HepG2 (cell line): ENCODE results near the gene ATP2B3. TPM values are rescaled to one million over a fixed set of nuclear protein-coding genes. Genes with fewer than 3 reads are reported as not detected.

ENCODE experiments used
- ATAC-seq: fragments of 200-7000 bp; cut with Tn5 transposase; 3 replicates; pipeline ENCODE4 v1.9.1; 2020; ENCODE audit warnings: mild to moderate bottlenecking, moderate library complexity
- BruUV-seq: library from RNA; stranded (reverse); fragments of 400-500 nt; replicated peaks from 2 replicates; lab custom pipeline; 2021; lab: Mats Ljungman, UMichigan
- CTCF ChIA-PET: fragments of 300-600 bp; formaldehyde crosslinking; extraction: SDS; loops from one replicate; lab custom pipeline; 2021; ENCODE audit warnings: low total read pairs, inconsistent platforms, low intra/inter-chr PET ratio; lab: Yijun Ruan, JAX
- POLR2A ChIA-PET: fragments of 350-600 bp; sonication (Branson Sonifier 250); formaldehyde crosslinking; loops from one replicate; lab custom pipeline; 2020; ENCODE audit warnings: antibody characterized with exemption, inconsistent platforms; lab: Yijun Ruan, JAX
- DNase-seq: peaks from one replicate; pipeline ENCODE4 v3.0.0-alpha.2; 2015; ENCODE audit warnings: low spot score
- FAIRE-seq: peaks from 3 replicates; lab custom pipeline; 2011; peaks lifted over from hg19 to GRCh38; lab: Jason Lieb, UNC
- H2AFZ ChIP-seq: one replicate; pipeline ENCODE4 v1.6.1; 2011; ENCODE audit warnings: low read length, inconsistent platforms
- H3K27ac ChIP-seq: fragments of 300-600 bp; 3 replicates; pipeline ENCODE4 v1.8.0; 2011; ENCODE audit warnings: mixed run types, mild to moderate bottlenecking, mixed read lengths, low read length, inconsistent platforms; ENCODE audit not compliant: insufficient read depth; ENCODE audit errors: extremely low read length
- H3K27me3 ChIP-seq, 2 experiments: fragments of 200-600 bp in 1 of 2; 2 replicates in 1 of 2; 3 replicates in 1 of 2; pipeline versions ENCODE4 v1.6.0 to v1.8.0; 2011; ENCODE audit warnings: low read length in 2 of 2, mild to moderate bottlenecking in 2 of 2, moderate library complexity in 2 of 2, inconsistent platforms in 1 of 2; ENCODE audit not compliant: insufficient read depth in 2 of 2, control insufficient read depth in 1 of 2
- H3K36me3 ChIP-seq, 2 experiments: fragments of 200-600 bp in 1 of 2; replicated peaks in 1 of 2; 2 replicates in 1 of 2; 3 replicates in 1 of 2; pipeline versions ENCODE4 v1.5.1 to v1.8.0; 2011; ENCODE audit warnings: low read length in 2 of 2, inconsistent platforms in 1 of 2; ENCODE audit not compliant: insufficient read depth in 2 of 2, control insufficient read depth in 1 of 2
- H3K4me1 ChIP-seq: 2 replicates; pipeline ENCODE4 v1.5.1; 2012; ENCODE audit warnings: low read length, inconsistent platforms; ENCODE audit not compliant: insufficient read depth
- H3K4me2 ChIP-seq: 2 replicates; pipeline ENCODE4 v1.6.0; 2011; ENCODE audit warnings: low read depth, low read length, inconsistent platforms
- H3K4me3 ChIP-seq, 3 experiments: fragments of 200-600 bp in 1 of 3; sonication (generic), shearing (Covaris generic) in 1 of 3; replicated peaks in 1 of 3; 2 replicates each; pipeline ENCODE4 v1.5.1; 2011 to 2016; ENCODE audit warnings: low read length in 3 of 3, inconsistent platforms in 2 of 3, low read depth in 2 of 3, mild to moderate bottlenecking in 2 of 3, control low read depth in 1 of 3, mixed read lengths in 1 of 3; ENCODE audit not compliant: insufficient read depth in 1 of 3
- H3K79me2 ChIP-seq: one replicate; pipeline ENCODE4 v1.6.1; 2011; ENCODE audit warnings: low read length, inconsistent platforms; ENCODE audit not compliant: insufficient read depth
- H3K9ac ChIP-seq: 2 replicates; pipeline ENCODE4 v1.6.0; 2011; ENCODE audit warnings: mild to moderate bottlenecking, low read depth, low read length, inconsistent platforms; ENCODE audit not compliant: insufficient read depth
- H3K9me3 ChIP-seq: 2 replicates; pipeline ENCODE4 v1.5.1; 2012; ENCODE audit warnings: mild to moderate bottlenecking, low read length
- H4K20me1 ChIP-seq: 2 replicates; pipeline ENCODE4 v1.6.0; 2011; ENCODE audit warnings: inconsistent platforms, mild to moderate bottlenecking, low read length, moderate library complexity; ENCODE audit not compliant: insufficient read depth
- AGO1 ChIP-seq: fragments of 200-400 bp; formaldehyde crosslinking; IDR thresholded peaks from 2 replicates; pipeline ENCODE4 v1.6.1; 2017; ENCODE audit warnings: mild to moderate bottlenecking, low read depth, low read length, moderate library complexity; ENCODE audit not compliant: poor library complexity, severe bottlenecking
- HCFC1 ChIP-seq: fragments of 150-350 bp; IDR thresholded peaks from 2 replicates; pipeline ENCODE4 v1.6.1; 2014; ENCODE audit warnings: low read depth, low read length
- HDAC1 ChIP-seq: sonication (generic); formaldehyde crosslinking; IDR thresholded peaks from 2 replicates; pipeline ENCODE4 v1.5.1; 2020; ENCODE audit warnings: mild to moderate bottlenecking, missing genetic modification reagents
- HOXA9 ChIP-seq: sonication (generic); formaldehyde crosslinking; IDR thresholded peaks from 2 replicates; pipeline ENCODE4 v1.8.1; 2022; ENCODE audit warnings: missing genetic modification reagents, mild to moderate bottlenecking, moderate library complexity, borderline replicate concordance
- RXRA ChIP-seq: sonication (generic); formaldehyde crosslinking; IDR thresholded peaks from 2 replicates; pipeline ENCODE4 v1.5.1; 2020; ENCODE audit warnings: missing genetic modification reagents
- SP5 ChIP-seq: IDR thresholded peaks from 2 replicates; pipeline ENCODE4 v1.6.1; 2016; ENCODE audit warnings: low read depth, borderline replicate concordance
- SRF ChIP-seq: IDR thresholded peaks from 2 replicates; pipeline ENCODE4 v1.6.1; 2011; ENCODE audit warnings: mild to moderate bottlenecking, low read depth, low read length, moderate library complexity
- SRSF1 ChIP-seq: fragments of 200-400 bp; formaldehyde crosslinking; optimal IDR thresholded peaks from 2 replicates; pipeline ENCODE3; 2017; ENCODE audit warnings: mild to moderate bottlenecking, low read depth, low read length, moderate library complexity
- SRSF9 ChIP-seq: fragments of 200-400 bp; formaldehyde crosslinking; IDR thresholded peaks from 2 replicates; pipeline ENCODE4 v1.6.1; 2018; ENCODE audit warnings: borderline replicate concordance, mild to moderate bottlenecking, low read depth, low read length; ENCODE audit not compliant: insufficient read depth, poor library complexity, severe bottlenecking
- STAT5B ChIP-seq: sonication (generic); formaldehyde crosslinking; IDR thresholded peaks from 2 replicates; pipeline ENCODE4 v1.4.0; 2020; ENCODE audit warnings: missing genetic modification reagents
- TAF1 ChIP-seq: sonication (generic); formaldehyde crosslinking; IDR thresholded peaks from 2 replicates; pipeline ENCODE4 v1.4.0; 2020; ENCODE audit warnings: missing genetic modification reagents
- TOPORS ChIP-seq: sonication (generic); formaldehyde crosslinking; IDR thresholded peaks from 2 replicates; pipeline ENCODE4 v1.8.0; 2023; ENCODE audit warnings: mild to moderate bottlenecking, missing genetic modification reagents
- ZFX ChIP-seq: sonication (generic); formaldehyde crosslinking; IDR thresholded peaks from 2 replicates; pipeline ENCODE4 v1.4.0; 2020; ENCODE audit warnings: mild to moderate bottlenecking, low read depth, missing genetic modification reagents, moderate library complexity
- ZNF33A ChIP-seq: sonication (generic); formaldehyde crosslinking; IDR thresholded peaks from 2 replicates; pipeline ENCODE4 v1.5.1; 2020; ENCODE audit warnings: missing genetic modification reagents, mild to moderate bottlenecking, moderate library complexity, borderline replicate concordance
- ZNF367 ChIP-seq: sonication (generic); formaldehyde crosslinking; IDR thresholded peaks from 2 replicates; pipeline ENCODE4 v1.4.0; 2020; ENCODE audit warnings: missing genetic modification reagents, borderline replicate concordance
- ZNF777 ChIP-seq: sonication (generic); formaldehyde crosslinking; IDR thresholded peaks from 2 replicates; pipeline ENCODE4 v1.4.0; 2020; ENCODE audit warnings: missing genetic modification reagents
- ZNF83 ChIP-seq: sonication (generic); formaldehyde crosslinking; IDR thresholded peaks from 2 replicates; pipeline ENCODE4 v1.4.0; 2020; ENCODE audit warnings: missing genetic modification reagents, mild to moderate bottlenecking, borderline replicate concordance
- ZSCAN30 ChIP-seq: sonication (generic); formaldehyde crosslinking; IDR thresholded peaks from 2 replicates; pipeline ENCODE4 v1.5.0; 2020; ENCODE audit warnings: mild to moderate bottlenecking, missing genetic modification reagents
- WGBS: methylation state at CpG from one replicate; pipeline ENCODE4 v1.1.6; 2017; ENCODE audit warnings: low lambda C conversion rate; 5-methylcytosine and 5-hydroxymethylcytosine counted together
- in situ Hi-C: cut with HindIII; loops from 2 replicates; pipeline ENCODE4 v1.10.0; 2017; ENCODE audit warnings: low pct_unique_long_range_greater_than_20kb; ENCODE audit not compliant: extremely low pct_ligation_motif_present
- intact Hi-C: fragments of 100-400 bp; cut with micrococcal nuclease; formaldehyde crosslinking; loops from one replicate; pipeline ENCODE4 v1.10.0; 2022; ENCODE audit not compliant: unreplicated experiment
- polyA plus RNA-seq, 8 experiments: library from polyadenylated mRNA; depleted of rRNA in 3 of 8; stranded (reverse) in 7 of 8; unstranded in 1 of 8; fragments of >200 nt; fragmentation: Illumina TruSeq in 4 of 8; extraction: Trizol in 4 of 8; gene quantifications; 2 replicates each; pipeline versions ENCODE4 v1.2.1 to v1.2.3, GENCODE V29; 2011 to 2016; ENCODE audit warnings: low read depth in 4 of 8, missing spikeins in 1 of 8, mixed read lengths in 1 of 8; ENCODE audit not compliant: insufficient read depth in 1 of 8
- total RNA-seq, 5 experiments: library from RNA; depleted of rRNA; stranded (reverse); fragments of >200 nt; fragmentation: Illumina TruSeq; extraction: Trizol; gene quantifications; 2 replicates each; pipeline ENCODE4 v1.2.3, GENCODE V29; 2016; ENCODE audit warnings: low read depth in 1 of 5
- TF ChIP-seq, protein P1 (sequence below): IDR thresholded peaks from 2 replicates; pipeline ENCODE4 v1.6.1; 2016; ENCODE audit warnings: control low read depth
- TF ChIP-seq, protein P2 (sequence below): sonication (generic); formaldehyde crosslinking; IDR thresholded peaks from 2 replicates; pipeline ENCODE4 v1.4.0; 2020; ENCODE audit warnings: missing genetic modification reagents; ENCODE audit errors: not compliant biosample characterization

The ATP2B3 gene
- total and polyA plus RNA-seq, 2 of the 13 experiments (the other 11 are each of a cell fraction or from before 2014, with no cell fraction given): not detected

DNA sequence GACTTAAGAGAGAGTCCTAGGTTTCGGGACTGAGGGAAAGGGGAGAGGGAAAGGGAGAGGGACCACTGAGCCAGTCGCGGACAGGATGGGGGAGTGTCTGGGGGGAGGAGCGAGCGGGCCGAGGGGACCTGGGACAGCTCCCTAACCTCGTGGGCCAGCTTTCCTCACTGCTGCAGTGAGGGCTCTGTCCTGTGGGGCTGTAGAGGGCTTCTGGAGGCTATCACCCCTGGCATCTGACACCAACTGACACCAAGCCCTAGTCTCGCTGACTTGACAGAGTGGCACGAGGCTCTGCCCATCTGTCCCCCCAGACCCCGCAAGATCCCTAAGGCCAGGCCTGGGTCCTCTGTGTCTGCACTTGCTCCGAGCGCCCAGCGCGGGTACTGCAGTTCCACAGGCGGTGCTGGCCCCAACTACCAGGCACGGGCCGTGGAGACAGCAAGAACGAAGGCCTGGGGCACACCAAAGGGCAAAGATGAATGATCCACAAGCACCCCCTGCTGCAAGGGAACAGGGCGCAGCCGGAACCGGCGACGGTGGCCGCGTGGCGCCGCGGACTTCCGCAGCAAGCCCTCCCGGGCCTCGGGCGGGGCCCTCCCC lies 47.5 kb upstream of the ATP2B3 start (continued):
- TF ChIP-seq STAT5B (no peak), ZNF83 (CRISPR knock-in tag) (0 out of 2 replicates have a peak, but pooled peaks have one; percentile 34), HOXA9 (CRISPR knock-in tag) (no peak), SRSF9 (no peak)

DNA sequence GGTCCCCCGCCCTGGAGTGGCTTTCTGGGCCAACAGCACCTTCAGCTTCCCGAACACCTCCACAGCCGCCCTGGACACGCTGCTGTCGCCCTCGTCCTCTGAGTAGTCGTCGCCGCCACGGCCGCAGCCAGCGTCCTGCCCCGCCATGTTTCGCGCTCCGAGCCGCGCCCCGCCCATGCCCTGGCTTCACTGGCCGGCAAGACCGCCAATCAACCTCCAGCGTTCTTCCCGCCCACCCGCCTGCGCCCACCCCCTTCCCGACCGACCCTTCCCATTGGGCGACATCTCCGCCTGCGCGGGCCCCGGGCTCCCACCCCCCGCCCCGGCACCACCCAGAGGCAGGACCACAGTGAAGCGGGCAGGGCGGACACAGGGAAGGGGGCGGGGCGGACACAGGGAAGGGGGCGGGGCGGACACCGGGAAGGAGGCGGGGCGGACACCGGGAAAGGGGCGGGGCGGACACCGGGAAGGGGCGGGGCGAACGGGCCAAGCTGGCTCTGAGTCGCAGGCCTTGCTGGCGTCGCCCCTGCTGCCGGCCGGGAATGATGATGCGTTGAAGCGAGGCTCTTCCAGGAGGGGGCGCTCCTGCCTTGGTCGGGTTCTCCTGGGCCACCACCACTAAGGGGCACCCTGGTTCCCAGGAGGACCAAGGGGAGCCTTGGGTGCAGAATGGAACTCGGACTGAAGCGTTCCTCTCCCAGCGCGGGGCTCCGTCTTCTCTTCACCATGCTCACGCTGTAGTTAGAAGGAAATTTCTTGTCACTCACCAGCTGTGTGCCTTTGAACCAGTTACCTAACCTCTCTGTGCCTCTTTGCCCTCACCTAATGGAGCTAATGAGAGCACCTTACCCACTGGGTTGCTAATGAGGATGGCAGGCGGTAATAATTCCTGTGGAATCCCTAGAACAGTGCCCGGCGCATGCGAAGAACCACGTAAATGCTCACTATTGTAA lies 46.8 kb upstream of the ATP2B3 start, which contains the start of gene HAUS7:
TSS of gene HAUS7 (minus strand) at position 166 of the 953 bp plus-strand sequence. CDS start at position 147, 19 bp downstream.
- in situ Hi-C loops (loop anchor here (5.0 kb wide), 1 partner anchor 37 kb away; no protein-coding TSS in a partner anchor), intact Hi-C loops (loop anchor here (1.0 kb wide), 1 partner anchor 37 kb away; no protein-coding TSS in a partner anchor)
- Histone ChIP-seq H3K9ac (peak within 1 kb of the TSS; percentile 71), H3K79me2 (no peaks in the 10 kb centered on the region), H3K27ac (peak within 1 kb of the TSS; percentile 54), H3K4me3 (peak within 1 kb of the TSS; percentile 62 to 78 (median 73); a peak in 5 of 6 replicates), H3K36me3 (no peaks in the 10 kb centered on the region; a peak in 1 of 5 replicates), H2AFZ (no peak within 1 kb of the TSS), H3K9me3 (no peaks in the 10 kb centered on the region), H3K4me2 (peak within 1 kb of the TSS; percentile 84), H3K4me1 (peaks cover 13% of the 10 kb centered on the region), H4K20me1 (no peaks in the 10 kb centered on the region), H3K27me3 (no peaks in the 10 kb centered on the region; a peak in 1 of 5 replicates)
- BruUV-seq: no TSS peak
- ChIA-PET POLR2A (interaction anchor here (0.9 to 2.0 kb wide), 5 partner anchors 9 to 152 kb away, joined by 3 to 10 read pairs (median 4); no protein-coding TSS in a partner anchor), CTCF (interaction anchor here (0.7 to 2.5 kb wide), 3 partner anchors 10 to 37 kb away, joined by 3 to 17 read pairs (median 10); partner anchors contain the start of gene BGN)
- WGBS: 74% methylated on average over 3 of the region's 70 CpGs
- DNase-seq (peak; percentile 73), FAIRE-seq (peak; percentile 87), ATAC-seq (peak; percentile 86)
- TF ChIP-seq ZNF33A (CRISPR knock-in tag) (no peak), HCFC1 (no peak), ZNF777 (peak; percentile 43; the same call in 1 of the 2 replicates), SP5 (CRISPR knock-in tag) (no peak), HDAC1 (CRISPR knock-in tag) (peak; percentile 67), TOPORS (no peak), RXRA (CRISPR knock-in tag) (no peak; the same call in 1 of the 2 replicates), ZSCAN30 (no peak), TAF1 (peak; percentile 16; the same call in 1 of the 2 replicates), ZFX (CRISPR knock-in tag) (peak; percentile 30; the same call in 1 of the 2 replicates), SRF (no peak), SRSF1 (no peak), ZNF367 (CRISPR knock-in tag) (no peak), AGO1 (no peak)
- TF ChIP-seq, protein P1, sequence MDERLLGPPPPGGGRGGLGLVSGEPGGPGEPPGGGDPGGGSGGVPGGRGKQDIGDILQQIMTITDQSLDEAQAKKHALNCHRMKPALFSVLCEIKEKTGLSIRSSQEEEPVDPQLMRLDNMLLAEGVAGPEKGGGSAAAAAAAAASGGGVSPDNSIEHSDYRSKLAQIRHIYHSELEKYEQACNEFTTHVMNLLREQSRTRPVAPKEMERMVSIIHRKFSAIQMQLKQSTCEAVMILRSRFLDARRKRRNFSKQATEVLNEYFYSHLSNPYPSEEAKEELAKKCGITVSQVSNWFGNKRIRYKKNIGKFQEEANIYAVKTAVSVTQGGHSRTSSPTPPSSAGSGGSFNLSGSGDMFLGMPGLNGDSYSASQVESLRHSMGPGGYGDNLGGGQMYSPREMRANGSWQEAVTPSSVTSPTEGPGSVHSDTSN: peak; percentile 85
- TF ChIP-seq, protein P2, sequence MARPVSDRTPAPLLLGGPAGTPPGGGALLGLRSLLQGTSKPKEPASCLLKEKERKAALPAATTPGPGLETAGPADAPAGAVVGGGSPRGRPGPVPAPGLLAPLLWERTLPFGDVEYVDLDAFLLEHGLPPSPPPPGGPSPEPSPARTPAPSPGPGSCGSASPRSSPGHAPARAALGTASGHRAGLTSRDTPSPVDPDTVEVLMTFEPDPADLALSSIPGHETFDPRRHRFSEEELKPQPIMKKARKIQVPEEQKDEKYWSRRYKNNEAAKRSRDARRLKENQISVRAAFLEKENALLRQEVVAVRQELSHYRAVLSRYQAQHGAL: no peak
